HEK293 (cell line): ENCODE measurements around the gene ZAR1.

Experiments used
- WT1 ChIP-seq: fragments of 450-650 bp; formaldehyde crosslinking; IDR thresholded peaks from 2 replicates; pipeline ENCODE4 v1.5.1; 2016; ENCODE audit warnings: missing biosample characterization, missing genetic modification characterization
- YY1 ChIP-seq: fragments of 450-650 bp; formaldehyde crosslinking; IDR thresholded peaks from 2 replicates; pipeline ENCODE4 v1.5.1; 2018; ENCODE audit warnings: missing biosample characterization, missing genetic modification characterization
- ZNF138 ChIP-seq: fragments of 450-650 bp; formaldehyde crosslinking; IDR thresholded peaks from 2 replicates; pipeline ENCODE4 v1.5.1; 2016; ENCODE audit warnings: missing biosample characterization, missing genetic modification characterization, borderline replicate concordance
- ZNF274 ChIP-seq, 2 experiments: fragments of 200-500 bp in 1 of 2; fragments of 450-650 bp in 1 of 2; sonication (Bioruptor generic) in 1 of 2; formaldehyde crosslinking in 1 of 2; IDR thresholded peaks; 2 replicates each; pipeline versions ENCODE4 v1.5.1 to v1.6.1; 2014 to 2016; ENCODE audit warnings: borderline replicate concordance in 1 of 2, inconsistent platforms in 1 of 2, low read length in 1 of 2, missing biosample characterization in 1 of 2, missing genetic modification characterization in 1 of 2
- ZNF311 ChIP-seq: fragments of 450-650 bp; formaldehyde crosslinking; IDR thresholded peaks from 2 replicates; pipeline ENCODE4 v1.5.1; 2017; ENCODE audit warnings: missing biosample characterization, missing genetic modification characterization, borderline replicate concordance
- ZNF76 ChIP-seq: fragments of 450-650 bp; formaldehyde crosslinking; IDR thresholded peaks from 2 replicates; pipeline ENCODE4; 2016; ENCODE audit warnings: low read depth, missing biosample characterization, missing genetic modification characterization, borderline replicate concordance
- TF ChIP-seq, protein P1 (sequence below): fragments of 450-650 bp; formaldehyde crosslinking; IDR thresholded peaks from 2 replicates; pipeline ENCODE4 v1.5.1; 2016; ENCODE audit warnings: missing biosample characterization, missing genetic modification characterization
- TF ChIP-seq, protein P2 (sequence below): fragments of 450-650 bp; formaldehyde crosslinking; IDR thresholded peaks from 2 replicates; pipeline ENCODE4 v1.5.1; 2016; ENCODE audit warnings: missing biosample characterization, missing genetic modification characterization

DNA sequence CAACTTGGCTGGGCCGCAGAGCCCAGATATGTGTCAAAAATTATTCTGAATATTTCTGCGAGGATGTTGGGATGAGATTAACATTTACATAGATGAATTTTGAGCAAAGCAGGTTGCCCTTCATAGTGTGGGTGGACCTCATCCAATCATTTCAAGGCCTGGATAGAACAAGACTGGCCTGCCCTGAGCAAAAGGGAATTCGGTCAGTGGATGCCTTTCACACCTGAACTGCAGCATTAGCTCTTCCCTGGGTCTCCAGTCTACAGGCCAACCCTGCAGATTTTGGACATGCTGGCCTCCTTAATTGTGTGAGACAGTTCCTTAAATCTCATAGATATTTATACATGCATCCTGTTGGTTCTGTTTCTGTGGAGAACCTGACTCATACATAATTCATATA lies 39.3 kb upstream of the ZAR1 start:
- TF ChIP-seq, protein P1, sequence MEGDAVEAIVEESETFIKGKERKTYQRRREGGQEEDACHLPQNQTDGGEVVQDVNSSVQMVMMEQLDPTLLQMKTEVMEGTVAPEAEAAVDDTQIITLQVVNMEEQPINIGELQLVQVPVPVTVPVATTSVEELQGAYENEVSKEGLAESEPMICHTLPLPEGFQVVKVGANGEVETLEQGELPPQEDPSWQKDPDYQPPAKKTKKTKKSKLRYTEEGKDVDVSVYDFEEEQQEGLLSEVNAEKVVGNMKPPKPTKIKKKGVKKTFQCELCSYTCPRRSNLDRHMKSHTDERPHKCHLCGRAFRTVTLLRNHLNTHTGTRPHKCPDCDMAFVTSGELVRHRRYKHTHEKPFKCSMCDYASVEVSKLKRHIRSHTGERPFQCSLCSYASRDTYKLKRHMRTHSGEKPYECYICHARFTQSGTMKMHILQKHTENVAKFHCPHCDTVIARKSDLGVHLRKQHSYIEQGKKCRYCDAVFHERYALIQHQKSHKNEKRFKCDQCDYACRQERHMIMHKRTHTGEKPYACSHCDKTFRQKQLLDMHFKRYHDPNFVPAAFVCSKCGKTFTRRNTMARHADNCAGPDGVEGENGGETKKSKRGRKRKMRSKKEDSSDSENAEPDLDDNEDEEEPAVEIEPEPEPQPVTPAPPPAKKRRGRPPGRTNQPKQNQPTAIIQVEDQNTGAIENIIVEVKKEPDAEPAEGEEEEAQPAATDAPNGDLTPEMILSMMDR: no peak
- no peak for TF ChIP-seq ZNF138 (tag by site-specific recombination)
- no peak for TF ChIP-seq ZNF274 (IDR thresholded peaks at IDR 0.05; ENCODE audit: low read length)
- TF ChIP-seq ZNF274 (tag by site-specific recombination; IDR thresholded peaks at IDR 0.05; ENCODE audit: borderline replicate concordance): no peak
- no peak for TF ChIP-seq ZNF311
- TF ChIP-seq, protein P2, sequence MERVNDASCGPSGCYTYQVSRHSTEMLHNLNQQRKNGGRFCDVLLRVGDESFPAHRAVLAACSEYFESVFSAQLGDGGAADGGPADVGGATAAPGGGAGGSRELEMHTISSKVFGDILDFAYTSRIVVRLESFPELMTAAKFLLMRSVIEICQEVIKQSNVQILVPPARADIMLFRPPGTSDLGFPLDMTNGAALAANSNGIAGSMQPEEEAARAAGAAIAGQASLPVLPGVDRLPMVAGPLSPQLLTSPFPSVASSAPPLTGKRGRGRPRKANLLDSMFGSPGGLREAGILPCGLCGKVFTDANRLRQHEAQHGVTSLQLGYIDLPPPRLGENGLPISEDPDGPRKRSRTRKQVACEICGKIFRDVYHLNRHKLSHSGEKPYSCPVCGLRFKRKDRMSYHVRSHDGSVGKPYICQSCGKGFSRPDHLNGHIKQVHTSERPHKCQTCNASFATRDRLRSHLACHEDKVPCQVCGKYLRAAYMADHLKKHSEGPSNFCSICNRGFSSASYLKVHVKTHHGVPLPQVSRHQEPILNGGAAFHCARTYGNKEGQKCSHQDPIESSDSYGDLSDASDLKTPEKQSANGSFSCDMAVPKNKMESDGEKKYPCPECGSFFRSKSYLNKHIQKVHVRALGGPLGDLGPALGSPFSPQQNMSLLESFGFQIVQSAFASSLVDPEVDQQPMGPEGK (tag by site-specific recombination): no peak
- TF ChIP-seq YY1: no peak
- no peak for TF ChIP-seq ZNF76 (tag by site-specific recombination)
- no peak for TF ChIP-seq WT1
